HCT116 (cell line): ENCODE data around the gene USH1G. TPM values are rescaled to one million over a fixed set of nuclear protein-coding genes. Genes with fewer than 3 reads are reported as not detected.

Experiments
- ATAC-seq: fragments of 200-7000 bp; cut with Tn5 transposase; 2 replicates; pipeline ENCODE4 v1.9.1; 2020; ENCODE audit warnings: mild to moderate bottlenecking, moderate library complexity
- BruUV-seq: library from RNA; stranded (reverse); fragments of 400-500 nt; replicated peaks from 2 replicates; lab custom pipeline; 2021; lab: Mats Ljungman, UMichigan
- CTCF ChIA-PET: fragments of 300-600 bp; sonication (Branson Sonifier 250); formaldehyde crosslinking; loops from one replicate; lab custom pipeline; 2021; ENCODE audit warnings: antibody characterized with exemption; lab: Charles Lee
- POLR2A ChIA-PET: fragments of 300-600, 350-600 bp; sonication (Branson Sonifier 250); formaldehyde crosslinking; loops from one replicate; lab custom pipeline; 2021; ENCODE audit warnings: antibody characterized with exemption; lab: Charles Lee
- RAD21 ChIA-PET, 2 experiments: fragments of 300-600 bp; sonication (Branson Sonifier 250); formaldehyde crosslinking; loops; one replicate each; lab custom pipeline; 2023; ENCODE audit warnings: low total read pairs in 2 of 2; ENCODE audit not compliant: uncharacterized antibody in 2 of 2, unreplicated experiment in 2 of 2, low non-redundant PET in 1 of 2; lab: Charles Lee
- DNase-seq: peaks from one replicate; pipeline ENCODE4 v3.0.0-alpha.2; 2010; ENCODE audit warnings: low read depth, low spot score
- H2AFZ ChIP-seq: fragments of 200-600 bp; shearing (Covaris generic), sonication (generic); 2 replicates; pipeline ENCODE4 v1.6.1; 2017; ENCODE audit warnings: low read depth, mixed run types, mixed read lengths, antibody characterized with exemption, low read length; ENCODE audit not compliant: poor library complexity, severe bottlenecking
- H3K27ac ChIP-seq: 2 replicates; pipeline ENCODE4 v1.5.1; 2012; ENCODE audit warnings: low read depth, low read length
- H3K27me3 ChIP-seq: fragments of 200-600 bp; sonication (generic); 2 replicates; pipeline ENCODE4 v1.6.1; 2016; ENCODE audit warnings: mixed run types, low read length, mixed read lengths; ENCODE audit not compliant: insufficient read depth
- H3K36me3 ChIP-seq, 2 experiments: fragments of 200-500 bp in 1 of 2; fragments of 200-600 bp in 1 of 2; sonication (Bioruptor generic) in 1 of 2; sonication (generic) in 1 of 2; 2 replicates each; pipeline versions ENCODE4 v1.5.1 to v1.6.1; 2014 to 2016; ENCODE audit warnings: low read length in 2 of 2, inconsistent platforms in 1 of 2, mixed read lengths in 1 of 2, mixed run types in 1 of 2; ENCODE audit not compliant: insufficient read depth in 2 of 2, control insufficient read depth in 1 of 2
- H3K4me1 ChIP-seq, 2 experiments: fragments of 200-600 bp in 1 of 2; sonication (generic) in 1 of 2; 2 replicates each; pipeline versions ENCODE4 v1.5.1 to v1.6.1; 2012 to 2017; ENCODE audit warnings: low read length in 2 of 2, inconsistent platforms in 1 of 2, mild to moderate bottlenecking in 1 of 2, mixed read lengths in 1 of 2, mixed run types in 1 of 2, moderate library complexity in 1 of 2; ENCODE audit not compliant: insufficient read depth in 2 of 2, control insufficient read depth in 1 of 2
- H3K4me2 ChIP-seq: fragments of 200-600 bp; sonication (generic); 2 replicates; pipeline ENCODE4 v1.6.1; 2017; ENCODE audit warnings: mixed run types, low read length, mixed read lengths
- H3K4me3 ChIP-seq, 2 experiments: fragments of 200-600 bp in 1 of 2; sonication (generic) in 1 of 2; replicated peaks in 1 of 2; 2 replicates each; pipeline ENCODE4 v1.5.1; 2011 to 2016; ENCODE audit warnings: low read length in 2 of 2, control low read depth in 1 of 2, low read depth in 1 of 2, mild to moderate bottlenecking in 1 of 2, mixed read lengths in 1 of 2, mixed run types in 1 of 2
- H3K79me2 ChIP-seq: fragments of 200-600 bp; sonication (generic); 2 replicates; pipeline ENCODE4 v1.6.1; 2017; ENCODE audit warnings: mild to moderate bottlenecking, mixed run types, low read length, moderate library complexity, mixed read lengths; ENCODE audit not compliant: insufficient read depth
- H3K9ac ChIP-seq: fragments of 200-600 bp; sonication (generic); 2 replicates; pipeline ENCODE4 v1.6.1; 2016; ENCODE audit warnings: low read length, mixed read lengths
- H3K9me2 ChIP-seq: fragments of 200-600 bp; sonication (generic), shearing (Covaris generic); 2 replicates; pipeline ENCODE4 v1.6.1; 2017; ENCODE audit warnings: mixed run types, mild to moderate bottlenecking, moderate library complexity; ENCODE audit not compliant: insufficient read depth
- H3K9me3 ChIP-seq, 2 experiments: fragments of 200-500 bp in 1 of 2; fragments of 200-600 bp in 1 of 2; sonication (Bioruptor generic) in 1 of 2; sonication (generic) in 1 of 2; 2 replicates each; pipeline ENCODE4 v1.6.1; 2014 to 2017; ENCODE audit warnings: low read length in 2 of 2, mixed read lengths in 2 of 2, inconsistent platforms in 1 of 2, low read depth in 1 of 2, mild to moderate bottlenecking in 1 of 2, mixed run types in 1 of 2, moderate library complexity in 1 of 2; ENCODE audit not compliant: control insufficient read depth in 1 of 2, insufficient read depth in 1 of 2
- H4K20me1 ChIP-seq: fragments of 200-600 bp; sonication (generic), shearing (Covaris generic); 2 replicates; pipeline ENCODE4 v1.6.1; 2017; ENCODE audit warnings: mixed run types, mild to moderate bottlenecking, moderate library complexity; ENCODE audit not compliant: insufficient read depth
- EZH2phosphoT487 ChIP-seq: fragments of 200-600 bp; IDR thresholded peaks from 2 replicates; pipeline ENCODE4 v1.6.1; 2018; ENCODE audit warnings: antibody characterized with exemption, borderline replicate concordance
- FOSL1 ChIP-seq: IDR thresholded peaks from 2 replicates; pipeline ENCODE4 v1.6.1; 2012; ENCODE audit warnings: low read depth
- POLR2A ChIP-seq: IDR thresholded peaks from 2 replicates; pipeline ENCODE4 v1.7.0; 2011; ENCODE audit warnings: borderline replicate concordance; ENCODE audit not compliant: insufficient read depth, insufficient read length; ENCODE audit errors: extremely low read depth
- POLR2AphosphoS5 ChIP-seq: IDR thresholded peaks from 2 replicates; pipeline ENCODE4 v1.6.1; 2011; ENCODE audit warnings: mild to moderate bottlenecking, low read depth, low read length, moderate library complexity
- REST ChIP-seq: IDR thresholded peaks from 2 replicates; pipeline ENCODE4 v1.6.1; 2012; ENCODE audit warnings: low read depth
- ZNF274 ChIP-seq: fragments of 200-500 bp; sonication (Bioruptor generic); IDR thresholded peaks from 2 replicates; pipeline ENCODE4 v1.6.1; 2014; ENCODE audit warnings: mild to moderate bottlenecking, low read depth, low read length, inconsistent platforms
- intact Hi-C: fragments of 100-400 bp; cut with micrococcal nuclease; formaldehyde crosslinking; loops from 2 replicates; pipeline ENCODE4 v1.10.0; 2022
- total RNA-seq: library from RNA; stranded (reverse); gene quantifications from one replicate; pipeline ENCODE4 v1.2.1, GENCODE V29; 2021; ENCODE audit not compliant: unreplicated experiment

USH1G gene
- total RNA-seq, 1 experiment from 2014 or later, result 3.1 TPM

- TF ChIP-seq REST (no peak), ZNF274 (no peak), POLR2AphosphoS5 (no peak)
These were observed 15.3 kb upstream of the USH1G start (continued) for GRCh38 chr17:74938194-74938950.

GRCh38 chr17:74937064-74938051 lies 14.3 kb upstream of the USH1G start:
- CTCF ChIA-PET, result no interaction called here
- no peak for TF ChIP-seq FOSL1
- no peak for TF ChIP-seq POLR2AphosphoS5
- TF ChIP-seq POLR2A, result no peak
- no peak for TF ChIP-seq EZH2phosphoT487
- TF ChIP-seq ZNF274, result no peak
- TF ChIP-seq REST, result peak; percentile 64
- H3K9me2 ChIP-seq, result no peaks in the 10 kb centered on the region
- peak; percentile 62; the same call in 1 of the 2 replicates for ATAC-seq
- H3K27ac ChIP-seq, result no peak overlapping the region
- BruUV-seq, result no TSS peak
- H3K27me3 ChIP-seq, result peaks cover 4% of the 10 kb centered on the region; the same call in 1 of the 2 replicates
- no peaks in the 10 kb centered on the region for H3K9me3 ChIP-seq
- H3K4me2 ChIP-seq, result no peak overlapping the region
- no peak for DNase-seq
- intact Hi-C loops, result no loop called here
- no peak overlapping the region for H3K9ac ChIP-seq
- H3K79me2 ChIP-seq, result no peaks in the 10 kb centered on the region
- no peak overlapping the region for H2AFZ ChIP-seq
- H3K4me3 ChIP-seq, result no peak overlapping the region
- H3K36me3 ChIP-seq, result no peaks in the 10 kb centered on the region
- no peaks in the 10 kb centered on the region for H4K20me1 ChIP-seq
- H3K4me1 ChIP-seq, result no peaks in the 10 kb centered on the region; a peak in 1 of 4 replicates
- POLR2A ChIA-PET, result no interaction called here
- RAD21 ChIA-PET, result no interaction called here
